GM20000 (cell line): ENCODE results near the gene RPL38.
"Not testable (repeated sequence)": the region's sequence is repeated elsewhere in the genome, so short reads cannot be mapped to it uniquely, and the experiment has no call there.

Experiments used
- DNase-seq: peaks from one replicate; pipeline ENCODE4 v3.0.0; 2012; ENCODE audit warnings: low spot score
- CTCF ChIP-seq: IDR thresholded peaks from 2 replicates; pipeline ENCODE4 v1.5.1; 2012; ENCODE audit warnings: mild to moderate bottlenecking, control low read depth; ENCODE audit errors: extremely low read depth, missing control alignments

RPL38 gene

DNA sequence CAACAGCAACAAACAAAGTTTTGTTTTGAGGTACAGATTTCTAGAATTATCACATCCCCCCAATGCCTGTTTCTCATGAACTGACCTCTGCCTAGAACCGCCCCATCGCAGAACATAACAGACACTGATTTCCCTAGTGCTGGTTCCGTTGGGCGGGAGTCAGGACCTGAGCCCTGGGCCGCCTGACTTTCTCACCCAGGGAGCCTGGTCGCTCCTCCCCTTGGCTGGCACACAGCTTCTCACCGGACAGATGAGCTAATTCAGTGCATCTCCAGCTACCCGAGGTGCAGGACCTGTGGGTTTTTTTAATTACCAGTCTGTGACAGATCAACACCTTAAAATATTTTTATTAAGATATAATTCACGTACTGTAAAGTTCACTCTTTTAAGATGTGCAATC lies 20.1 kb upstream of the RPL38 start:
- no peak for TF ChIP-seq CTCF
- DNase-seq = no peak

- no peak for DNase-seq
- no peak for TF ChIP-seq CTCF
Measured at GRCh38 chr17:74185571-74186185, 17.8 kb upstream of the RPL38 start.

GRCh38 chr17:74186498-74186897 lies 17.0 kb upstream of the RPL38 start:
- no peak for TF ChIP-seq CTCF

DNA sequence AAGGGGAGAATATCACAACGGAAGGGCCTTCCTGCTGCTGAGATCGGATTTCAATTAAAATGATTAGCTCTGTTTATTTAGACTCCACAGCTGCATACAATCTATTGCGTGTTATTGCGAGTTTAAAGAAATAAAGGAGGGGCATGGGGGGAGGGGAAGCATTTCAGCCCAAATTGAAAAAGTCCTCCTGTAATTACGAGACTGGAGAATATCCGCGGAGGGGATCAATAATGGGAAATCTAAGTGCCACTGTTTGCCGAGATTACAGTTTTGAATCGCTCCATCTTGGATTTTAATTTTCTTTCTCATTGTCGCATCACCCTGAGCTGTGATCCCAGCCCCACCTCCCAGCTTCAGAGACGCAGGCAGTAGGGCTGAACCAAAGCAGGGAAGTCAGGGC lies 15.7 kb upstream of the RPL38 start:
- DNase-seq = no peak

More at GRCh38 chr17:74186498-74186897, 17.0 kb upstream of the RPL38 start:
- DNase-seq = no peak

DNA sequence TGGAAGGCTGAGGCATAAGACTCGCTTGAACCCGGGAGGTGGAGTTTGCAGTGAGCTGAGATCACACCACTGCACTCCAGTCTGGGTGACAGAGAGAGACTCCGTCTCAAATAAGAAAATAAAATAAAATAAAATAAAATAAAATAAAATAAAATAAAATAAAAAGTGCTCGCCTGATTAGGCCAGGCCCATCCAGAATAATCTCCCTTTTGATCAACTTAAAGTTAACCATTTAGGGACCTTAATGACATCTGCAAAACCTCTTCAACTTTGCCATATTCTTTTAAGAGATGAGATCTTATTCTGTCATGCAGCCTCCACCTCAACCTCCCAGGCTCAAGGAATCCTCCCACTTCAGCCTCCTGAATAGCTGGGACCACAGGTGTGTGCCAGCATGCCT lies 14.8 kb upstream of the RPL38 start:
- DNase-seq = not testable (repeated sequence)

More for the DNA sequence above, 15.7 kb upstream of the RPL38 start:
- TF ChIP-seq CTCF = no peak

DNA sequence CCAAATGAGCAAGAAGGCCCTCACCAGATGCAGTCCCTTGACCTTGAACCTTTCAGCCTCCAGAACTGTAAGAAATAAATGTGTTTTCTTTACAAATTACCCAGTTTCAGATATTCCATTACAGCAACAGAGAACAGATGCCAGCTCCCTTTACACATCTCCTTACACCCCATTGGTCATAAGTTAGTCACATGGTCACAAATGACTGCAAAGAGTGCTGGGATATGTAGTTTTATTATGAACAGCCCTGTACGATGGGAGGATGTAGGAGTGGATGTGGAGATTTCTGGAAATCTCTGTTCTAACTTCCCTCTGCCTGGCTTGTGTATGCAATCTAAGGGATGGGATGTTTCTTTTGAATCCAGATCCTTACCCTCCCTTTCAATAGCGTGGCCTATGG lies 13.3 kb upstream of the RPL38 start:
- no peak for DNase-seq
- no peak for TF ChIP-seq CTCF

- no peak for TF ChIP-seq CTCF
- DNase-seq = no peak
Measured at GRCh38 chr17:74190807-74191406, 12.6 kb upstream of the RPL38 start.

DNA sequence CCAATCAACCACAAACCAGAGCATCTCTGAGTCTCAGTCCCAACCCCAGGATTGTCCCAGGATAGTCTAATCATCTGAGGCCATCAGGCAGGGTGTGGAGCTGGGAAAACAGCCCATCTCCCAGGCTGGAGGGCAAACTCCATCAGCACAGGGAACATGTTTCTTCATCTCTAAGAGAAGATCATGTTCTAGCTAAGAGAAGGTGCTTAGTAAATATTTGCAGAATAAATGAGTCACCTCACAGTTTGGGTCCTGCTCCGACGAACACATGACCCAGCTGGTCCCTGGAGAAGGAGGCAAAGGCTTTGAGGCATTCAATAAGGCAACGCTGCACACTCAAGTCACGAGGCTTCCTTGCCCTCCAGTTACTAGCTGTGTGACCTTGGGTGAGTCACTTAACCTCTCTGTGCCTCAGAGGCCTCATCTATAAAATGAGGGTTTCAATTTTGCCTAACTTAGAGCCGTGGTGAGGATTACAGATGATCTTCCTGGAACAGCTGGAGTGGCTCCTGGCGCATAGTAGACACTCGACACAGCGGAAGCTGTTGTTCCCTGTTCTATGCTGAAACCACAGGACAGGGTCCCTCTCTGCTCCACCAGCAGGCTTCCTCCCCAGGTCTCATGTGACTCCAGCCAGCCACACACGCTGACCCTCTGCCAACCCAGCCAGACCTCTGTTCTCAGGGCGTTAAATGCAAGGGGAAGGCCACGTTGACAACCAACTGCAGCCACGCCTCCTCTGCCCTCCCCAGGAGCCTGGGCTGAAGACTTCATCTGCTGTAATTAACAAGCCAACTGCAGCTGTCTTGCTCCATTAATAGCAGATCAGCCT lies 10.3 kb upstream of the RPL38 start:
- DNase-seq = no peak
- TF ChIP-seq CTCF = no peak
